ENCODE measurements around the gene CDC42EP4. TPM values are rescaled to one million over a fixed set of nuclear protein-coding genes. Genes with fewer than 3 reads are reported as not detected.

The CDC42EP4 gene
- total and polyA plus RNA-seq, 10 of the 15 experiments (the other 5 are each of a cell fraction or from before 2014, with no cell fraction given), result 0.05 to 7.1 (median 2.7) TPM

DNA sequence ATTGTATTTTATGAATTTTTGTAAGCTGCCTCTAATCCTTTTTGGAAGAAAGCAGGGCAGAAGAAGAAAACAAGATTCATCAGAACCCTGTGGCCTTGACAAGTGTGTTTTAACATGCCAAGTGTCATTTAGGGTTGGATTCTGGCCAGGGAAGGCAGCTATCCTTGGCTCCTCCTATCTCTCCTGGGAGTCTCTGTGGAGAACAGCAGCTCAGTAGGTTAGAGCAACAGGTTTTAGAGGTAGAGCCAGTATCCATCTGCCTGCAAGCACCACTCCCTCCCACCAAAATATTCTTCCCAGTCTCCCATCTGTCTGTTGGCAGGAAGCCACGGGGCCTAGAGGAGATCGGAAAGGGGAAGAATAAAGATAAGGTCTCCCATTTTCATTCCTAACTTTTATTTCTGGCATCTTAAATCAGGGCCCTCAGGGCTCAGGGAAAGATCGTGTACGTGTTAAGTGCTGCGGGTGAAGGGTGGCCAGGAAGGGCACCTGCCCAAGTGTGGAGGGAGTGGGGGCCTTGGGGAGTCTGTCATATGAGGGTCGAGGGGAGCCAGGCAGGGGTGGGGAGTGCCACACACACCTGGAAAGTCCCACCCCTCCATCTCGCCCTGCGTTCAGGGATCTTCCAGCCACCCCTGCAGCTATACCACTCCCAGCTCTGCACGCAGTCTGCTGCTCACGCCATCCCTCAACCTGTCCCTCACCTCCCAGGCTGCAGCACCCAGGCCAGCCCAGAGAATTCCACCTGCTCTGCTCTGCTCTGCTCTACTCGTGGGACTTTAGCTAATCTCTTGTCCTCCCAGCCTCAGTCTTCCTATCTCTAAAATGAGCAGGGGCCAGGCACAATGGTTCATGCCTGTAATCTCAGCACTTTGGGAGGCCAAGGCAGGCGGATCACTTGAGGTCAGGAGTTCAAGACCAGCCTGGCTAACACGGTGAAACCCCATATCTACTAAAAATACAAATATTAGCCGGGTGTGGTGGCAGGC, 33.0 kb downstream of the CDC42EP4 start:
- DNase-seq (ENCODE audit: low read depth, low spot score) (no peak), FAIRE-seq (no peak), ATAC-seq (no peak)
- H3K9me3 ChIP-seq (replicated peaks; ENCODE audit: control insufficient read depth, insufficient read depth, low read length), result no peaks in the 10 kb centered on the region
- TF ChIP-seq SMC3 (IDR thresholded peaks at IDR 0.05; ENCODE audit: borderline replicate concordance, low read length) (no peak), TAF1 (IDR thresholded peaks at IDR 0.05; ENCODE audit: borderline replicate concordance, low read depth, low read length) (no peak), ZSCAN29 (IDR thresholded peaks at IDR 0.05) (no peak), BACH1 (IDR thresholded peaks at IDR 0.05; ENCODE audit: borderline replicate concordance) (no peak), NFYA (IDR thresholded peaks at IDR 0.05; ENCODE audit: borderline replicate concordance, low read depth, low read length) (no peak)
- 58% methylated on average over 14 of the region's 14 CpGs for WGBS (ENCODE audit: insufficient coverage, insufficient replicate concordance, low lambda C conversion rate, missing lambda C conversion rate)
- no peaks in the 10 kb centered on the region for H4K20me1 ChIP-seq (ENCODE audit: control insufficient read depth, insufficient read depth)
- RAD21 ChIA-PET (ENCODE audit: unreplicated experiment), result interaction anchor here (1.0 kb wide), 1 partner anchor 38 kb away, joined by 4 read pairs; no protein-coding TSS in a partner anchor
- H3K4me1 ChIP-seq (ENCODE audit: control insufficient read depth, insufficient read depth, low read length), result peaks cover 14% of the 10 kb centered on the region
- H3K27me3 ChIP-seq (replicated peaks in 1 of 2; ENCODE audit: control insufficient read depth in 2 of 2, insufficient read depth in 2 of 2, low read length in 1 of 2), result no peaks in the 10 kb centered on the region
- H3K36me3 ChIP-seq (ENCODE audit: control insufficient read depth in 2 of 2, insufficient read depth in 2 of 2, low read length in 1 of 2), result no peaks in the 10 kb centered on the region
- no peak overlapping the region for H3K4me2 ChIP-seq (ENCODE audit: control insufficient read depth, insufficient read depth)
- no peaks in the 10 kb centered on the region for H3K79me2 ChIP-seq (ENCODE audit: control insufficient read depth, insufficient read depth, low read length)
- CTCF ChIA-PET, result no interaction called here
- no TSS peak for BruUV-seq (replicated peaks)
- in situ Hi-C loops (cut with MboI) (loop anchor here (5.0 to 10.0 kb wide), 2 partner anchors 49 to 916 kb away; no protein-coding TSS in a partner anchor), intact Hi-C loops (cut with micrococcal nuclease; ENCODE audit: unreplicated experiment) (no loop called here)
- no peak overlapping the region for H3K4me3 ChIP-seq
- H3K27ac ChIP-seq (ENCODE audit: control insufficient read depth, insufficient read depth), result no peak overlapping the region
- SMC1A ChIA-PET (ENCODE audit: uncharacterized antibody, unreplicated experiment), result interaction anchor here (0.6 to 1.6 kb wide), 3 partner anchors 32 to 722 kb away, joined by 3 to 4 read pairs (median 3); no protein-coding TSS in a partner anchor
- POLR2A ChIA-PET, result interaction anchor here (1.2 kb wide), 1 partner anchor 20 kb away, joined by 4 read pairs; no protein-coding TSS in a partner anchor
- H3K9ac ChIP-seq (ENCODE audit: control insufficient read depth, insufficient read depth, low read length), result no peak overlapping the region
- H2AFZ ChIP-seq (ENCODE audit: control insufficient read depth, low read depth, low read length), result no peak overlapping the region

Measured in GM12878 (cell line).